ENCODE data around the gene GALNT11.
"Not testable (repeated sequence)": the region's sequence is repeated elsewhere in the genome, so short reads cannot be mapped to it uniquely, and the experiment has no call there.

DNA sequence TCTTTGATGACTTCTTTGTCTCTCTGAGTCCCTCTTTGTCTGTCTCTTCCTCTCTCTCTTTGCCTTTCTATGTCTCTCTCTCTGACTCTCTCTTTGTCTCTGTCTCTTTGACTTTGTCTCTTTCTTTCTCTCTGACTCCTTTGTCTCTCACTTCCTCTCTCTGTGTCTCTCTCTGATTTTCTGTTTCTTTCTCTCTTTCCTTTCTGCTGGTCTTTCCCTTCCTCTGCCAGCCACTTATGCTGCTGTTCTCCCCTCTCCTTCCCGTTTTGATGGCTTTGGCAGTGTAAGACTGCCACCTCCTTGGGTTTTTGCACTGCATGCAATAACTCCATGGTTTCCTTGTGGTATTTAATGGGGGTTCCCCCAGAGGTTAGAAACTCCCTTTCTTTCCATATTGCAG, 5.2 kb downstream of the GALNT11 start:
- not testable (repeated sequence) for TF ChIP-seq RCOR1 (IDR thresholded peaks at IDR 0.05; ENCODE audit: borderline replicate concordance in 1 of 2, low read depth in 2 of 2, low read length in 2 of 2); ZNF143 (CRISPR knock-in tag; IDR thresholded peaks at IDR 0.05); FOXA1 (IDR thresholded peaks at IDR 0.05; ENCODE audit: borderline replicate concordance); YY1 (IDR thresholded peaks at IDR 0.05; ENCODE audit: borderline replicate concordance in 1 of 3, control insufficient read depth in 1 of 3, extremely low read depth in 1 of 3, insufficient read depth in 3 of 3, insufficient read length in 1 of 3, insufficient replicate concordance in 2 of 3, low read depth in 1 of 3, low read length in 2 of 3); EP300 (IDR thresholded peaks at IDR 0.05; ENCODE audit: low read length)
